NCI-H82 treated with DMSO at 0.1 percent for 48 hours (cell line): ENCODE results near the gene MSRB1.
"Not testable (repeated sequence)": the region's sequence is repeated elsewhere in the genome, so short reads cannot be mapped to it uniquely, and the experiment has no call there.

ENCODE experiments used
- DNase-seq: peaks from one replicate; lab custom pipeline; 2025; ENCODE audit not compliant: unreplicated experiment; lab: John Stamatoyannopoulos, UW

The MSRB1 gene

GRCh38 chr16:1941162-1942046 lies 1.6 kb downstream of the MSRB1 start:
- no peak for DNase-seq

GRCh38 chr16:1940273-1941161 lies 2.5 kb downstream of the MSRB1 start:
- no peak for DNase-seq

DNA sequence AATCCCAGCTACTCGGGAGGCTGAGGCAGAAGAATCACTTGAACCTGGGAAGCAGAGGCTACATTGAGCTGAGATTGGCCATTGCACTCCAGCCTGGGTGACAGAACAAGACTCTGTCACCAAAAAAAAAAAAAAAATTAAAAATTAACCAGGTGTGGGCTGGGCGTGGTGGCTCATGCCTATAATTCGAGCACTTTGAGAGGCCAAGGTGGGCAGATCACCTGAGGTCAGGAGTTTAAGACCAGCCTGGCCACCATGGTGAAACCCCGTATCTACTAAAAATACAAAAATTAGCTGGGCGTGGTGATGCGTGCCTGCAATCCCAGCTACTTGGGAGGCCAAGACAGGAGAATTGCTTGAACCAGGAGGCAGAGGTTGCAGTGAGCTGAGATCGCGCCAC lies 3.2 kb downstream of the MSRB1 start:
- not testable (repeated sequence) for DNase-seq

- no peak for DNase-seq
Measured at GRCh38 chr16:1938910-1939309, 4.1 kb downstream of the MSRB1 start.

DNA sequence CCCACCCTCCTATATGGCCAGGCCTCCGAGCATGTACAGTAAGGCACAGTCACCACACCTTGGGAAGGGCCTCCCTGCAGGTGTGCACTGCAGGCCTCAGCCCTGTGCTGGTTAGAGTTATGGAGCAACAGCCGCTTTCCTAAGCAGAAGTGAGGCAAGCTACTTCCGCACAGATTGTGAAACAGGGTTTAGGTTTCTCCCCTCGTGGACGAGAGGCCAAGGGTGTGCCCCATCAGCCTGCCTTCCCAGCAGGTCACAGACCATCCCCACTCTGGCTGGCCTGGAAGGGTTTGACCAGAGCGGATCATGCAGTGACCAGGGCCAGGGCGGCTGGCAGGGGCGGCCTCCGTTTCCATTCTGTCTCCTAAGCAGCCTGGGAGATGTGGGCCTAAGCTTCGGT lies 4.7 kb downstream of the MSRB1 start:
- DNase-seq, result no peak

DNA sequence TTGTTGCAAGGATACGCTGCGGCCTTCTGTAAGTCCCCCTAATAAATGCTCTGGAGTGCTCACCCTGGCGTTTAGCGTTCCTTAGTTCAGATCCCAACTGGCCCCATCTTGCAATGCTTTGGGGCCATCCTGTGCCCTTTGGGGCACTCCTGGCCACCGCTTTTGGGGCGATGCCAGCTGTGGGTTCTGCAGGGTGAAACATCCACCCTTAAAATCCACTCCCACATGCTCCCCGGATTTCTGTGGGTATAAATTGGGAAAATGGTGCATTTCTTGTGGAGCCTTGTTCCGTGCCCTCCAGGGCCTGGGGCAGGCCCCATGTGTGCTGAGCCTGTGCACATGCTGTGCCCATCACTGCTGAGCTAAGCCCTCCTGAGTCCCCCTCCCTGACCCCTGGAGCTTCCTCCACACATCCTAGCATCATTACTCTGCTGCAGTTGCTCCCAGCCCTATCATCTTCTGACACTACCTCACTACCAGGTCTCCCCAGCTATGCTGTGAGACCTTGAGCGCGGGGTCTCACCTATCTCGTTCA lies 6.0 kb downstream of the MSRB1 start:
- DNase-seq, result no peak

DNA sequence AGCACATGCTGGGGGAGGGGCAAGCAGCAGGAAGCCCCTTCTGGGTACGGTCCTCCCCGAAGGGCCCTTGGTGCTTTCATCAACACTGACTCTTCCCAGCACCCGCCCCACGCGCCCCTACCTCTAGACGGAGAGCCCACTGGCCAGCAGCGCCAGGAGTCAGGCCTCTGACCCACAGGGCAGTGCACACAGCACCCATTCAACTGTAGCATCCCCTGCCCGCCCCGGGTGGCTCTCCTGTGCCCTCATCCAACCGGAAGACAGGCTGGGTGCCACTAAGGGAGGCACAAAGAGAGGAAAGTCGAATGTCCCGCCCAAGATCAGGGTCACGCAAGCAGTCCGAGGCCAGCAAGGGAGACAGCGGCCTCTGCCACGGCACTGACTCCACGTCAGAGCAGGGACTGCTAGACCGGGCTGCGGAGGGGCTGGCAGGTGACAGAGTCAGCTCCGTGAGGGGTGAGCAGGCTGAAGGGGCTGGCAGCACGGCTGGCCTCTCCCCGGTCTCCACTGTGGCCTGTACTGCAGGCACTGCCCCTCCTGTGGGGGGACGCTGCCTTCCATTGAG lies 9.8 kb downstream of the MSRB1 start:
- DNase-seq, result no peak

DNA sequence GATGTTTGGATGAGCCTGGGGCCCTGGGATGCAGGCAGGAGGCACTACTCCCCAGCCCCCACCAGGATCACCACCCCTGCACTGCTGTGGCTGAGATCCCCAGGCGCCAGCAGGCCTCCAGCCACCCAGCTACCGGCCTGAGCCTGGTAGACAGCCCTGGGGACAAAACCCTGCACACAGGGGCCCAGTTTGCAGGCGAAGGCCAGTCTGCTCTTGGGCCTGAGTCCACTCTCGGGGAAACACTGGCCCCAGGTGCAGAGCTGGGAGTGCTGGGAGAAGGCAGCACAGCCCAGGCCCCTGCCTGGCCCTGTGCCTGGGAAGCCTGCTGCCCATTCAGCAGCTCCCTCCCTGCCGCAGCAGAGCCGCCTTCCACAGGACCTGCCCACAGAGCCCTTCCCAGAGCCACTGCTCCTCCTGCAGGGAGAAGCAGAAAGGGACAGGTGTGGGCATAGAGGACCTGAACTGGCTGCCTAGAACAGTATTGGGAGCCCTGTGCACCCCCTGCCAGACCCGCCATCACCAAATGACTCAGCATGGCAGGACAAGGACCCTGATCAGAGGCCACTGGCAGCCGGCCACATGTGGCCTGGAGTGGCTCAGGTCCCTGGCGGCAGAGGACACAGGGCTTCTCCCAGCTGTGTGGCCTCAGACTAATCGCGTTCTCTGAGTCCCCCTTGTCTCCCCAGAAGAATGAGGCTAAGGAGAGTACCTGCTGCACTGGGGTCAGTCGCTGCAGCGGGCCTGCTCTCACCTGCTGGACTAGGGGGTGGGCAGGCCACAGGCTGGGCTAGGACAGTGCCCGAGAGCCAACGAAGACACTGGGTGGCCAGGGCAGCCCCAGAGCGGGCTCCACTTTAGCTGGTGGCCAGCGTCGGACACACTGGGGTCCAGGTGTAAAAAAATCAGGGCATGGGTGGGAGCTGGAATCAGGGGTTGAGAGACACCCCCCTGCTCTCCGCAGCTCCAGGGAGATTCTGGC lies 10.7 kb downstream of the MSRB1 start:
- DNase-seq, result no peak

GRCh38 chr16:1930338-1930720 lies 12.7 kb downstream of the MSRB1 start:
- no peak for DNase-seq

GRCh38 chr16:1929578-1930337 lies 13.2 kb downstream of the MSRB1 start:
- DNase-seq, result peak; percentile 14

GRCh38 chr16:1929105-1929504 lies 13.9 kb downstream of the MSRB1 start:
- no peak for DNase-seq

GRCh38 chr16:1926271-1926670 lies 16.7 kb downstream of the MSRB1 start:
- DNase-seq, result no peak

GRCh38 chr16:1924095-1924494 lies 18.9 kb downstream of the MSRB1 start:
- DNase-seq, result no peak

GRCh38 chr16:1923299-1924034 lies 19.5 kb downstream of the MSRB1 start:
- DNase-seq, result peak; percentile 74

GRCh38 chr16:1922357-1922756 lies 20.6 kb downstream of the MSRB1 start:
- DNase-seq, result no peak

DNA sequence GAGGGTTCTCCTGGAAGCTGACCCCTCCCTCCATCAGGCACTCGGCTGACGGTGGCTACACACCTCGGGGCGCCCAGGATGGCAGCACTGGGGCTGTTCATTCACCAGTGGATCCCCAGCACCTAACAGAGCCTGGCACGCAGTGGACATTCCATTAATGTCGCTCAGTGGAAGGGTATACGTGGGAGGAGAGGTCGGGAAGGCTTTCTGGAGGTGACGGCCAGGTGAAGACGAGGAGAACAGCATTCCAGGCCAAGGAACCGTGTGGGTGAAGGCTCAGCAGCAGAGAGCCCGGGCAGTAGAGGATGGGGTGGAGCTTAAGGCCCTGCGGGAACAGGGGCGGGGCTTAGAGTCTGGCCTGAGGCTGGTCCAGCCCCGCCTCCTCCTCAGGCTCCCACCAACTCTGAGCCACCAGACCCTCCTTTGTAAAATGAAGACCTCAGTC lies 22.2 kb downstream of the MSRB1 start:
- DNase-seq, result peak; percentile 55

DNA sequence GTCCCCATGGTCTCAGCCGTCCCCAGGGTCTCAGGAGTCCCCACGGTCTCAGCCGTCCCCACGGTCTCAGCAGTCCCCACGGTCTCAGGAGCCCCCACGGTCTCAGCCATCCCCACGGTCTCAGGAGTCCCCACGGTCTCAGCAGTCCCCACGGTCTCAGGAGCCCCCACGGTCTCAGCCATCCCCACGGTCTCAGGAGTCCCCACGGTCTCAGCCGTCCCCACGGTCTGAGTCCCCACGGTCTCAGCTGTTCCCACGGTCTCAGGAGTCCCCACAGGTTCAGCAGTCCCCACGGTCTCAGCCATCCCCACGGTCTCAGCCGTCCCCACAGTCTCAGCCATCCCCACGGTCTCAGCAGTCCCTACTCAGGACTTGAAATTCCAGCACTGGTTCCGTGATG lies 22.9 kb downstream of the MSRB1 start:
- not testable (repeated sequence) for DNase-seq

DNA sequence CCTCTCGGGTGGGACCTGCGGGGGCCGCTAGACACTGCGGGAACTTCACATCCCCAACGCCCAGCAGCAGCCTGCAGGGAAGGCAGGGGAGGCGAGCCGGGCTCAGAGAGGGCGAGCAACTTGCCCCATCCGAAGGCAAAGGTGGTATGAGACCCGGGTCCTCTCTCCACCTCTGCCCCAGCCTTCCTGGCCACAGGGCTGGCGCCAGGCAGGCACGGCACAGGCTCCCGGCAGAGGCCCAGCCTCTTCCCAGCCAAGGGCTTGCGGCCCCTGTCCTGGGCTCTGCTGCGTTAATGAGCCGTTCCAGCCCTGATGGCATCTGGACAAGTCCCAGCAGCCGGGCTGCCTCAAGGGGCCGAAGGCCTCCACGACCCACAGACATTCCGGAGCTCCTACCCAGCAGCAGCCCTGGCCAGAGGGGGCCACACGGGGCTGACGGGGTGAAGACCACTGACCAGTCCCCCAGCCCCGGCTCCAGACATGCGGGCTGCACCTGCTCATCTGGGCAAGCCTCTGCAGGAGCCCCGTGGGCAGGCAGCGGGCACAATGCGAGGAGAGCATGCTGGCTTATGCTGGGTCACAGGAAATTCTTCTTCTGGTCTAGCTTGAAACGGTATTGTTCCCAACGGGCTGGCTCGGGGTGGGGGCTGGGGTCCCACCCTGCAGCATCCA lies 23.5 kb downstream of the MSRB1 start:
- no peak for DNase-seq
